Measurements from ENCODE around the gene FNDC3B. TPM values are rescaled to one million over a fixed set of nuclear protein-coding genes. Genes with fewer than 3 reads are reported as not detected.

FNDC3B gene
- total RNA-seq, 1 donor from 2014 or later, result 29.5 TPM

DNA sequence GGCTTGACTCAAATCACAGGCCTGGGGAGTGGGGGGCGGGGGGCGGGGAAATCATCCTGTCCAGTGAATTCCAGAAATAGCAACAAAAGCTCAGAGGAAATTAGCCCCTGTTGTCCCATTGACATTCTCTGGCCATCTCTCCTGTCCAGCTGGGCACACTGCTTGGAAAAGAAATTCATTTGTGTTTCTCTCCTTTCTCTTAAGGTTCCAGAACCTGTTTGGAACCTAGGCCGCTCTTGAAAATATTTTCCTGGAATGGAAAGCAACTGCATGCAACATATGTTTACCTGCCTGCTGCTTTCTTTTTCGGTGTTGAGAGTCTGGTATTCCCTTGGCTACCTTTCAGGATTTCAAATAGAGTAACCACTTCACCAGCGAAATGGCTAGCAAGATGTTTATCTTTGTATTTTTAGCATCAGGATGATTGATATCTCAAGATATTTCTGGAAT is 239.8 kb downstream of the FNDC3B start:
- H3K9me3 ChIP-seq (ENCODE audit: low read depth), result no peaks in the 10 kb centered on the region
- TF ChIP-seq, protein P1, sequence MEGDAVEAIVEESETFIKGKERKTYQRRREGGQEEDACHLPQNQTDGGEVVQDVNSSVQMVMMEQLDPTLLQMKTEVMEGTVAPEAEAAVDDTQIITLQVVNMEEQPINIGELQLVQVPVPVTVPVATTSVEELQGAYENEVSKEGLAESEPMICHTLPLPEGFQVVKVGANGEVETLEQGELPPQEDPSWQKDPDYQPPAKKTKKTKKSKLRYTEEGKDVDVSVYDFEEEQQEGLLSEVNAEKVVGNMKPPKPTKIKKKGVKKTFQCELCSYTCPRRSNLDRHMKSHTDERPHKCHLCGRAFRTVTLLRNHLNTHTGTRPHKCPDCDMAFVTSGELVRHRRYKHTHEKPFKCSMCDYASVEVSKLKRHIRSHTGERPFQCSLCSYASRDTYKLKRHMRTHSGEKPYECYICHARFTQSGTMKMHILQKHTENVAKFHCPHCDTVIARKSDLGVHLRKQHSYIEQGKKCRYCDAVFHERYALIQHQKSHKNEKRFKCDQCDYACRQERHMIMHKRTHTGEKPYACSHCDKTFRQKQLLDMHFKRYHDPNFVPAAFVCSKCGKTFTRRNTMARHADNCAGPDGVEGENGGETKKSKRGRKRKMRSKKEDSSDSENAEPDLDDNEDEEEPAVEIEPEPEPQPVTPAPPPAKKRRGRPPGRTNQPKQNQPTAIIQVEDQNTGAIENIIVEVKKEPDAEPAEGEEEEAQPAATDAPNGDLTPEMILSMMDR (IDR thresholded peaks at IDR 0.05), result no peak
- TF ChIP-seq EZH2 (IDR thresholded peaks at IDR 0.05) (no peak), EZH2phosphoT487 (IDR thresholded peaks at IDR 0.05) (no peak)
- no peaks in the 10 kb centered on the region for H3K27me3 ChIP-seq
- no peaks in the 10 kb centered on the region for H3K36me3 ChIP-seq
- H3F3A ChIP-seq (ENCODE audit: low read depth), result no peaks in the 10 kb centered on the region
- H2AFZ ChIP-seq (replicated peaks), result no peak overlapping the region
- Mint-ChIP-seq H3K9me3 (no peaks in the 10 kb centered on the region), H3K27ac (no peak overlapping the region), H3K4me1 (peaks cover 27% of the 10 kb centered on the region), H3K4me3 (no peak overlapping the region), H3K36me3 (peaks cover 52% of the 10 kb centered on the region), H3K27me3 (ENCODE audit: insufficient read depth, low read depth) (no peaks in the 10 kb centered on the region)
- H3K4me3 ChIP-seq, result no peak overlapping the region
- H3K4me1 ChIP-seq, result peaks cover 3% of the 10 kb centered on the region
- peak; percentile 7 for DNase-seq (ENCODE audit: low spot score)
- H3K79me2 ChIP-seq (ENCODE audit: low read depth), result no peaks in the 10 kb centered on the region
- H3K4me2 ChIP-seq, result no peak overlapping the region
- H3K27ac ChIP-seq, result no peak overlapping the region
- H4K20me1 ChIP-seq (ENCODE audit: low read depth), result no peaks in the 10 kb centered on the region
- no peak overlapping the region for H3K9ac ChIP-seq

DNA sequence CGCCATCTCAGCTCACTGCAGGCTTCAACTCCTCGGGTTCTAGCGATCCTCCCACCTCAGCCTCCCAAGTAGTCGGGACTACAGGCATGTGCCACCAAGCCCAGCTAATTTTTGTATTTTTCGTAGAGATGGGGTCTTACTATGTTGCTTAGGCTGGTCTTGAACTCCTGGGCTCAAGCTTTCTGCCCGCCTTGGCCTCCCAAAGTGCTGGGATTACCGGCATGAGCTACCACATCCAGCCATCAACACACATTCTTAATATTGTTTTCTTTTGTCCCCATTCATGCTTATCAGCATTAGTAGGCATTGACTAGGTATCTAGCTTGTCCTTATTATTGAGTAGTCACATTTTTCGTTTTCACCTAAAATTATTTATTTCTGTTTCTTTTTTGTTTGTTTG is 240.6 kb downstream of the FNDC3B start:
- no peak for TF ChIP-seq EZH2 (IDR thresholded peaks at IDR 0.05)
- no peak for TF ChIP-seq EZH2phosphoT487 (IDR thresholded peaks at IDR 0.05)
- TF ChIP-seq, protein P1 (IDR thresholded peaks at IDR 0.05), result no peak
- Histone ChIP-seq H3K4me1 (peaks cover 3% of the 10 kb centered on the region), H3K4me3 (no peak overlapping the region), H3K27me3 (no peaks in the 10 kb centered on the region), H3K4me2 (no peak overlapping the region), H2AFZ (replicated peaks) (no peak overlapping the region), H3K9me3 (ENCODE audit: low read depth) (no peaks in the 10 kb centered on the region), H3K79me2 (ENCODE audit: low read depth) (no peaks in the 10 kb centered on the region), H3K36me3 (no peaks in the 10 kb centered on the region), H3K9ac (no peak overlapping the region), H3K27ac (no peak overlapping the region), H4K20me1 (ENCODE audit: low read depth) (no peaks in the 10 kb centered on the region), H3F3A (ENCODE audit: low read depth) (no peaks in the 10 kb centered on the region)
- H3K4me3 Mint-ChIP-seq, result no peak overlapping the region
- no peak overlapping the region for H3K27ac Mint-ChIP-seq
- DNase-seq (ENCODE audit: low spot score), result no peak
- peaks cover 49% of the 10 kb centered on the region for H3K36me3 Mint-ChIP-seq
- no peaks in the 10 kb centered on the region for H3K27me3 Mint-ChIP-seq (ENCODE audit: insufficient read depth, low read depth)
- peaks cover 27% of the 10 kb centered on the region for H3K4me1 Mint-ChIP-seq
- no peaks in the 10 kb centered on the region for H3K9me3 Mint-ChIP-seq

DNA sequence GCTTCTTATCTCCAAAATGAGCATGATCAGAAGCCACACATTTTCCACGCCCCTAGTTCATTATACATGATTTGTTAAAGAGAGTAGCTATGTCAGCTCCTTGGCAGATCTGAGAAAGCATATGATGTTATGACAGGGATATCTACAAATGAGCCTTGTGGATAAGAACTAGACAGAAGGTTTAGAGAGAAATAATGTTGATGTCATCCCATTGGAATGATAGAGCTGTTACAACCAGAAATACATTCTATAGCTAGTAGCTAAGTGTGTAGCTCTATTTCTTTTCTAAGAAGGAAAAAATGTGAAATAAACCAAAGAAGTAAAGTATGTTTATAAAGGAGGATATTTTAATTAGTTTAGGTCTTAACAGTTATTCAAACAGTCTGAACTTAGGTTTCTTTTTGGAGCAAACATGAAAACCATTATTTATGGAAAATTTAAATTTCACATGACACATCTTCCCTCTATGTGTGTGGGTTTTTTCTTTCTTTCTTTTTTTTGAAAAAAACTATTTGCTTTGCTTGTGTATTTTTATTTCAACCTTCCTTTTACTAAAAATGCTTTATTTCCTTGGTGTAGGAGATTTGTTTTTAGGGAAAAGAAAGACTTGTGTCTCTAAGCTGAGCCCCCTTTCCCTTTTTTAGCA is 241.2 kb downstream of the FNDC3B start:
- Mint-ChIP-seq H3K9me3 (no peaks in the 10 kb centered on the region), H3K4me1 (peaks cover 27% of the 10 kb centered on the region), H3K4me3 (no peak overlapping the region), H3K36me3 (peaks cover 51% of the 10 kb centered on the region), H3K27ac (no peak overlapping the region), H3K27me3 (ENCODE audit: insufficient read depth, low read depth) (no peaks in the 10 kb centered on the region)
- H3F3A ChIP-seq (ENCODE audit: low read depth), result no peaks in the 10 kb centered on the region
- no peak overlapping the region for H3K4me3 ChIP-seq
- H4K20me1 ChIP-seq (ENCODE audit: low read depth), result no peaks in the 10 kb centered on the region
- H3K79me2 ChIP-seq (ENCODE audit: low read depth), result no peaks in the 10 kb centered on the region
- no peak overlapping the region for H2AFZ ChIP-seq (replicated peaks)
- H3K4me1 ChIP-seq, result peaks cover 3% of the 10 kb centered on the region
- H3K27ac ChIP-seq, result no peak overlapping the region
- no peak overlapping the region for H3K9ac ChIP-seq
- H3K27me3 ChIP-seq, result no peaks in the 10 kb centered on the region
- no peaks in the 10 kb centered on the region for H3K9me3 ChIP-seq (ENCODE audit: low read depth)
- no peak for DNase-seq (ENCODE audit: low spot score)
- no peak overlapping the region for H3K4me2 ChIP-seq
- no peak for TF ChIP-seq EZH2phosphoT487 (IDR thresholded peaks at IDR 0.05)
- TF ChIP-seq, protein P1 (IDR thresholded peaks at IDR 0.05), result no peak
- no peak for TF ChIP-seq EZH2 (IDR thresholded peaks at IDR 0.05)
- no peaks in the 10 kb centered on the region for H3K36me3 ChIP-seq

Data from neural progenitor cell (in vitro differentiated cells).